Ecto neural progenitor cell (in vitro differentiated cells): ENCODE data around the gene DNAJB11.

Experiments used
- DNase-seq: peaks from one replicate; pipeline ENCODE4 v3.0.0-alpha.2; 2018; ENCODE audit warnings: low spot score

The DNAJB11 gene

DNA sequence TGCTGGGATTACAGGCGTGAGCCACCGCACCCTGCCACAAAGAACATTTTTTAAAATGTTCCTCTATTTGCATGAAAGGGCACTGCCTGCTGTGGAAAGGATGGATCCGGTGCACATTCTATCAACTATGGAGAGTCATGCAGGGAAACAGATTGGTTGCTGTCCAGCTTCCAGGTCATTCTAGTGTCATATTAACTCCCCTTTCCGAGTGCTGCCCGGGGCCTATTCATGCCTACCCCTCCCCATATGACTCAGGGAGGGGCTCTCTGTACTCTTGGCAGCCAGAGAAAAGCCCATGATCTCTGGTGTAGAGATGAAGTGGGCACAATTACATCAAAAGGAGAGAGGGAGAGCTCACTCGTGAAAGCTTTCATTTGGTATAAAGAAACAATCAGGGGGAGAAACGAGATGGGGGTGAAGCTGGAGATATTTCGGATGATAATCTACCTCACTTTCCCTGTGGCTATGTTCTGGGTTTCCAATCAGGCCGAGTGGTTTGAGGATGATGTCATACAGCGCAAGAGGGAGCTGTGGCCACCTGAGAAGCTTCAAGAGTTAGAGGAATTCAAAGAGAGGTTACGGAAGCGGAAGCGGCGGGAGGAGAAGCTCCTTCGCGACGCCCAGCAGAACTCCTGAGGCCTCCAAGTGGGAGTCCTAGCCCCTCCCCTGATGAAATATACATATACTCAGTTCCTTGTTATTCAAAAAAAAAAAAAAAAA is 26.2 kb downstream of the DNAJB11 start:
- no peak for DNase-seq

DNA sequence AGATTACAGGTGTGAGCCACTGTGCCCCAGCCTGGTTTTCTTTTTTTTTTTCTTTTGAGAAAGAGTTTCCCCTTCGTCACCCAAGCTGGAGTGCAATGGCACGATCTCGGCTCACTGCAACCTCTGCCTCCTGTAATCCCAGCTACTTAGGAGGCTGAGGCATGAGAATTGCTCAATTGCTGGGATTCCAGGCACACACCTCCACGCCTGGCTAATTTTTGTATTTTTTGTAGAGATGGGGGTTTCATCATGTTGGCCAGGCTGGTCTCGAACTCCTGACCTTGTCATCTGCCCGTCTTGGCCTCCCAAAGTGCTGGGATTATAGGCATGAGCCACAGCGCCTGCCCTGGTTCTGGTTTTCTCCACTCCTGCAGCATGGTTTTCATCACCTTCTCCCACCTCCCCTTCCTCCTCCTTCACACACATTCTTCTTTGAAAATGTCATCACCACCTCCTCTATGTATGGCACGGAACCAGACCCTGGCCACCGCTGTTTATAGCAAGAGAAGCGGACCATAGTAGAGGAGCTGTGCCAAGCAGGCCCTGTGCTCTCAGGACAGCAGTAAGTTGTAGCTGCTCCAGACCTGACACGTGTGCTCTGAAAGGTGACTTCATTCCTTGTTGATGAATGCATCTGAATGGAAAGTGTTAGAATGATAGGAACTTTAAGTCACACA is 27.7 kb downstream of the DNAJB11 start:
- DNase-seq = no peak

DNA sequence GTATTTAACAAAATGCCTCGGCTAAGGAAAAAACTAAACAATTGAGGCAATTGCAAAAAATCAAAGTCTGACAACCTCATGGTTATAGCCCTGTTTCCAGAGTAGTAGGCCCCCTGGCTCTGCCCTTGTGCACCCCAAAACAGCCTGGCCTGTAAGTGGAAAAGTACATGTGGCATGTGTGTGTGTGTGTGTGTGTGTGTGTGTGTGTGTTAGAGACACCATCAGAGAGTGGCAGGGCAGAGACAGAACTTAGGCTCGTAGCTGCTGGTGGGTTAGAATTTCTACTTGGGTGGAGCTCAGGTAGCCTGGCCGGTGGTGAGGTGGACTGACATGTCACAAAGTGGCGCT is 28.2 kb downstream of the DNAJB11 start:
- no peak for DNase-seq

DNA sequence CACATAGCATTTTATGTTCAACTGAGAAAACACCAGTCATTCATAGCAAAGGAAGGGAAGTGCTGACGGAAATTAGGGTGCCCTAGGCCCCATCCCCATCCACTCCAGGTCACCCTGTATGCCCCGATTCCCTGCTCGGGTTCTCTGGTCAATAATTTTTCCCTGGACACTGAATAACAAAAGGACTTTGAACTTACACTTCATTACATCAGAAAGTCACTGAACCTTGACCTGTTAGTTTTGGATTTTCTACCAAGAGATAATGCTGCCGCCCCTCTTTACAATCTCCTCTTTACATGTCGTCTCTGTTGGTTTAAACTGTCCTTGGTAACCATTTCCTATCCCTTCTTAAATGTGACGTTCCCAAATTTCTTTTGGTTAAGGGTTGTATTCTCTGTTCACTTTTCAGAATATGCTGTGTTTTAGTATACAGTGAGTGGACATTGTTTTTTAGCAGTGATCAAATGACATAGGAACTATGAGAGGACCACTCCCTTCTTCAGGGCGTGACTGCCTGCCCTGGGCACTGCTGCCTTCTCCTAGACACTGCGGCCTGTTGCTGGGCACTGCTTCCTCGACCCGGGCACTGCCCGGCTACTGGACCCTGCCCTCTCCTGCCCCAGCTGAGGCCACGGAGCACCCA is 28.7 kb downstream of the DNAJB11 start:
- no peak for DNase-seq

DNA sequence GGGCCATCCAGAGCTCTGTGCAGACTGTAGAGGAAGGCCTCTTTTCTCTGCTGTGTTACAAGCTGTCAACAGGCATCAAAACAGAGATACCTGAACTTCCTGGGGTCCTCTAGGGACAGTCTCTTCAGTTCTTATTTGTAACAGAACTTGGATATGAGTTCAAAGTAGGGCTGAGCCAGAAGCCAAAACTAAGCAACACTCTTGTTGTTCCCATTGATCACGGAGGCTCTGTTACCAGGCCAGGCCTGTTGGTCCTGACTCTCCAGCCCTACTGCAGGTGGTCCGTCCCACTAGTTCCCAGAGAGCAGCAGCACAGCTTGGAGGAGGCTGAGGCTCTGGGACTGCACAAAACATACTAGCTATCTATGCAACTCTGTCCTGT is 29.3 kb downstream of the DNAJB11 start:
- DNase-seq = no peak

DNA sequence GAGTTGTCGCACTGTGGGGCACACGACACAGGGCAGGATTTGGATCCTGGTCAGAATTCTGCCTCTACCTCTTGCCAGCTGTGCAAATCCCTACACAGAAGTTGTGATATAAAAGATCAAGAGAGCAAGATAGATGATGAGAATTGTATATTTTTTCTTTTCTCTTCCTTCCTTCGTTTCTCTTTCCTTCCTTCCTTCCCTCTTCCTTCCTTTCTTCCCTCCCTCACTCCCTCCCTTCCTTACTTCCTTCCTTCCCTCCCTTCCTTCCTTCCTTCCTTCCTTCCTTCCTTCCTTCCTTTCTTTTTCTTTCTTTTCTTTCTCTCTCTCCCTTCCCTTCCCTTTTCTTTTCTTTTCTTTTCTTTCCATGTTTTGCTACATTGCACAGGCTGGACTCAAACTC is 30.4 kb downstream of the DNAJB11 start:
- no peak for DNase-seq

DNA sequence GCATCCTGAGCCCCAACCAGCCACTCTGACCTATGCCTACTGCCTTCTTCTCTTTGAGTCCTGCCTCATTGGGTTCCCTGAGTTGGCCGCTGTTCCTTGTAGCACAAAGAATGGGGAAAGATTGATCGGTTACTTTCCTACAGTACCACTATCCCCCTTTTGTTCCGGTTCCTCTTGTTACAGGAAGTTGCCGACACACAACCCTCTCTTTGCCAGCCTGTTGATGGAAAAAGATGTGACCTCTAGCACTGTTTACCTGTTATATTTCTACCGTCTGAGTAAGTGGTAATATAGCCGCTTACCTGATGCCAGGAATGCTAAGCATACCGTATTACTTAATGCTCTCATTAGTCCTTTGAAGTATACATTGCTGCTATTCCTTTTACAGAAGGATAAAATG is 32.6 kb downstream of the DNAJB11 start:
- no peak for DNase-seq

DNA sequence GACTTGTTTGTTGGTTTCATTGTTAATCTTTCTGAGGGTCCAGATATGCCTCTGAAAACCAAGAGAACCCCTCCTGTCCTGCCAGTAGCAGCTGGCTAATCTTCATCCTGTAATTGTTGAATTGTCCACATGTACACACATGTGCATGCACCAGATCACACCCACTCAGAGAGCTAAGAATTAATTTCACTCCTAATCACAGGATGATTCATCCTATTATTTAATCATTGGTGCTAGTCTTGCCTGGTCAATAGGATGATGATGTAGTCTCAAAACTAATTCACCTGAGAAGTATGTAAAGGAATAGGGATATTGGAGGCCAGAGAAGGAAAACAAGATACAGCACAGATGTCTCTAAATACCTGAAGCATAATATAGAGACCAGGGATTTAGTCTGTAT is 34.6 kb downstream of the DNAJB11 start:
- no peak for DNase-seq

DNA sequence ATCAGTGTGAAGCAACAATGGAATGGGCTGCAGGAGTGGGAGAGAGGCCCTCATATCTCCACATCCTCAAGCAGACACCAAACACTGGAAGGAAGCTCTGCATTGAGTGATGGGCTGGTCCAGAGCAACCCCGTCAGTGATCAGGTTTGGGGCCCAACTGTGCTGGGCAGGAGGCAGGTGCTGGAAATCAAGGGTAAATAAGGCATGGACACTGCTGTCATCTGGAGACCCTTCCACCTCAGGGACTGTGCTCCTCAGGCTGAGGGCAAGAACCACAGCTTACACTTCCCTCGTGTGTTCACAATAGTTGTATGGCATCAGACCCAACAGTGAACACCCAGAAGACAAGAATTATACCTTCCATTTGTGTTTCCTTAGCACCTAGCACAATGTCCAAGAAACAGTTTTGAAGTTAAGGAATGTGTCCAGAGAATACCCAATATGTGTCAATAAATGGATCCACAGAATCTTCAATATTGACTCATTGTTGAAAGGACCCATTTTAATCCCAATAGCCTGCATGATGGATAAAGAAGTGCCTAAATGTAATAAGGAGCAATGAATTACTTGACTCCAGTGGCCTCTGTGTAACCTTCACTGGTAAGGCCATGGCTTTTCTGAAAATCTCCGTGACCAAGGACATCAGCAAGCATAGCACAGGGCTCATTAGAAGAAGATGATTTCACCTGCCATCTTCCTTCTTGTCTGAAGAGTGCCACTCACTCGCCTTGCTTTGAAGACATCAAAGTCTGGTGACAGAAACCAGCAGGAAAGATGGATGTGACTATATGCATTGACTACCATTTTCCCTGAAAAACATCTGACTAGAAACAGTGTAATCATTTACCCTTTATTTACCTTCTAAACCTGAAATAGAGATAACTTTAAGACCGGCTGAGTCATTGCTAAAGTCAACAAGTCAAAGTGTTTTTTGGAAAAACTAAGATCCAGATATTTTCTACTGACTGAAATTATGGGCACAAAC is 35.3 kb downstream of the DNAJB11 start:
- no peak for DNase-seq

DNA sequence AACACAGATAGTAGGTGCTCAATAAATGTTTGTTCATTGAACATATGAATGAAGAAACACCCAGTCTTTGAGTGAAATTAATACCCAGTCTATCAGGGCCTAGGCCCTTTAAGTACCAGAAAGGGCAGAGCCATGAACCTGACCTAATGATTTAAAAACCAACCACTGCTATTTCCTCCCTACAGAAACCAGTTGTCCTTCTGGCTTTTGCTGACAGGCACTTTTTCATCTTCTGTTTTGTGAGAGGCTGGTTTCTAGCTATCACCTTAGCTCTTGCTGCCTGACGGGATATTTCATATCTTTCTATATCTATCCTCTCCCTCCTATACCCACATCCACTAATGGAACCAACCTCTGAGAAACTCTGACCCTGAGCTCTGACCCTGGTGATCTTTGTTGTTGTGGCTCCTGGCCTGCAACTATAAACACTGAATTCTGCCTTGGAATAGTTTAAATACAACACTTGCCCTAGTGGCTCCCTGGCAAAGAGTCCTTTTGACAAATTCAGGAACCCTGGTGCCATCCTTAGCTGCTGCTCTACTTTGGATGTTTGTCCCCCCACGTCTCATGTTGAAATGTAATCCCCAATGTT is 38.2 kb downstream of the DNAJB11 start:
- no peak for DNase-seq

DNA sequence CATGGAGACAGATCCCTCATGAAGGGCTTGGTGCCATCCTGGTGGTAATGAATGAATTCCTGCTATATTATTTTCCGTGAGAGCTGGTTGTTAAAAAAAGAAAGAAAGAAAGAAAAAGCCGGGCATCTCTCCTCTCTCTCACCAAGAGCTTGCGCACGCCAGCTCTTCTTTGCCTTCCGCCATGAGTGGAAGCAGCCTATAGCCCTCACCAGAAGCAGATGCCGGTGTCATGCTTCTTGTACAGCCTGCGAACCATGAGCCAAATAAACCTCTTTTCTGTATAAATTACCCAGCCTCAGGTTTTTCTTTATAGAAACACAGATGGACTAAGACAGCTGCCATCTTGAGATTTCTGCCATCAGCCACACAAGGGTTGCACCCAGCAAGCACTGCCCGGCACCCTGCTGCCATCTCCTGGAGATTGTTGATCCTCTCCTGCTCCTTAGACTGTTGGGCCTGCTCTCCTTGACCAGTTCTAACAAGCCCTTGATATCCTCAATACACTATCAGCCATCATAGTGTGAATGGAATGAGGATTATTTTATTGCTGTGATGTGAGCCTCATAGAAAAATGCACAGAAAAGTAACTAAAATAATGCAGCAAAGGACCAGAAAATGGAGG is 38.8 kb downstream of the DNAJB11 start:
- DNase-seq = no peak

DNA sequence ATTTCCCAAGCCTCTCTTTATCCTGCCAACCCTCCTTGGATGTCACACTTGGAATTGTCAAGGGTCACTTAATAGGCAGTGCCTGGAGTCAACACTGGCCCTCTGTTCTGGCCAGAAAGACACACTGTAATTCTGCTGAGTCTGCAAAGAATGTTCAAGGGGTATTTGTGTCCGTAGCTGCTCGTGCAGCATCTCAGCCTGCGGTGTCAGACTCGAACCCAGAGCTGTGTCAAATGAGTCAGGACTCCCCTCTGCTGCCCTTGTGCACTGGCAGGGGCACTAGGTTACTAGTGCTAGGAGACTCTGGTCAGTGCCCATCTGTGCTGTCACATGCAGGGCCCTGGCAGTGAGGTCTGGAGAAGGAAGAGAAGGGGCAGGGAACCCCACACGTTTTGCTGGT is 41.5 kb downstream of the DNAJB11 start:
- no peak for DNase-seq

DNA sequence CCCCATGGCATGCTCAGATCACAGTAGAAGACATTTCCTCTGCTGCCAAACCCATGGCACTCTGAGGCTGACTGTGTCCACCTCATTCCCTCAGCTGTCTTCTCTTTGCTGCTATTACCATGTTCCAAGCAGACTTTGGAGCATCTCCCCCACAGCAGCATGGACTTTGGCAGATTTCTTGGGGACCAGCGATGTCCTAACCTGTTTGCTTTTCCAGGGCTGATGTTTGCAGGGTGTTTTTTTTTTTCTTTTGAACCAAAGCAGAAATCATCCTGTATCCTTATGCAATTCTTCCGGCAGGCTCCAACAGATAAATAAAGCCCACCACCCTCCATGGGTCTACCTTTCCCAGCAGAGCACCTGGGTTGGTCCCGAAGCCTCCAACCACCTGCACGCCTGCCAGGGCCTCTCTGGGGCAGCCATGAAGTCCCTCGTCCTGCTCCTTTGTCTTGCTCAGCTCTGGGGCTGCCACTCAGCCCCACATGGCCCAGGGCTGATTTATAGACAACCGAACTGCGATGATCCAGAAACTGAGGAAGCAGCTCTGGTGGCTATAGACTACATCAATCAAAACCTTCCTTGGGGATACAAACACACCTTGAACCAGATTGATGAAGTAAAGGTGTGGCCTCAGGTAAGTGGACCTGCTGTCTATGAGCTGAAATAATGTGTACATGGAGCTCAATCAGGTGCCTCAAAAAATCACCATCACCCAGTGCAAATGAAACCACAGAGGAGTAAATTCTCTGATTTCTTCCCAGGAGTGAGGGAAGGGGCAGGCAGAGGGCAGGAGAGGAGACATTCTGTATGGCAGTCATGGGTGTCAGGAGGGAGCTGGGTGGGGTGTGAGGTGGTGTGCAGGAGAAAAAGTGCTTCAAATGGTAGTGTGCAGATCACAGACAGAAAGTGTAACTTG is 42.5 kb downstream of the DNAJB11 start, which contains the start of gene AHSG:
TSS of gene AHSG (plus strand) at position 340 of the 916 bp plus-strand sequence. CDS start at position 422, 82 bp downstream.
- DNase-seq = no peak

DNA sequence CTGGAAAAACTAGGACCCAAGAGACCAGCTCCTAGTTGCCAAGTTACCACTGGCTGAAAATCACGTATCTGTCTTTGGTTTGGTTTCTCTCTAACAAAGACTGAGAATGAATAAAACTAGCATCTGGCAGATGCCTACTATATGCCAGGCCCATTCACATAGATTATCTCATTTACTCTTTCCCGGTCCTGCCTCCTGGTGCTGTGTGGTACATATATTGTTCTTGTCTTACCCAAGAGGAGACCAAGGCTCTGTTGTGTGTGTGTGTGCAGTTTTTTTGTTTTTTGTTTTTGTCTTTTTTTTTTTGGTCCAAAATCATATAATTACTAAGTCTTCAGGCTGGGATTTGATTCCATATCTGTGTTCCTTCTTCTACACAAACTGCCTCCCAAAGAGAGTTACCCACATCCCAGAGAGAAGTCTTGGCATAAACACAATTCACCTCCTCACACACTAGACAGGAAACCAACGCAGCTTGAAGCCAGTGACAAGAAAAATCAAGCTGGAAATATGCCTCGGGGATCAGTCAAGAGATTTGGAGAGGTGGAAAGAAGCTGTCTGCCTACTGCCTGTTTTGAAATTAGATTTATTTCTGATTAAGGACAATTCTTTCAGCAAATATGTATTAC is 43.2 kb downstream of the DNAJB11 start:
- no peak for DNase-seq

DNA sequence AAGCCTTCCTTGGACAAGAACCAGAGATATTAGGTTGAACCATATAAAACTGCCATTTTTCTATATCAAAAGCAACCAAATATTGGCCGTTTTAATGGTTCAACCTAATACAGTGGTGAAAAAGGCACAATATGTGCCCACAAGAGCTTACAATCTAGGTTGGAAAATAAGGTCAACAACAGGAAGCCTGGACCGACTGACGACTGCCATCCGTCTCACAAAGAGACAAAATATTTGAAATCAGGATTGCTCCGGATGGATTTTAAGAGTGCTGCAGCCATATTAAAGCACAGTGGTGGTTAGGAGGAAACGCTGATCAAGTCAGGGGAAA is 43.7 kb downstream of the DNAJB11 start:
- DNase-seq = no peak

DNA sequence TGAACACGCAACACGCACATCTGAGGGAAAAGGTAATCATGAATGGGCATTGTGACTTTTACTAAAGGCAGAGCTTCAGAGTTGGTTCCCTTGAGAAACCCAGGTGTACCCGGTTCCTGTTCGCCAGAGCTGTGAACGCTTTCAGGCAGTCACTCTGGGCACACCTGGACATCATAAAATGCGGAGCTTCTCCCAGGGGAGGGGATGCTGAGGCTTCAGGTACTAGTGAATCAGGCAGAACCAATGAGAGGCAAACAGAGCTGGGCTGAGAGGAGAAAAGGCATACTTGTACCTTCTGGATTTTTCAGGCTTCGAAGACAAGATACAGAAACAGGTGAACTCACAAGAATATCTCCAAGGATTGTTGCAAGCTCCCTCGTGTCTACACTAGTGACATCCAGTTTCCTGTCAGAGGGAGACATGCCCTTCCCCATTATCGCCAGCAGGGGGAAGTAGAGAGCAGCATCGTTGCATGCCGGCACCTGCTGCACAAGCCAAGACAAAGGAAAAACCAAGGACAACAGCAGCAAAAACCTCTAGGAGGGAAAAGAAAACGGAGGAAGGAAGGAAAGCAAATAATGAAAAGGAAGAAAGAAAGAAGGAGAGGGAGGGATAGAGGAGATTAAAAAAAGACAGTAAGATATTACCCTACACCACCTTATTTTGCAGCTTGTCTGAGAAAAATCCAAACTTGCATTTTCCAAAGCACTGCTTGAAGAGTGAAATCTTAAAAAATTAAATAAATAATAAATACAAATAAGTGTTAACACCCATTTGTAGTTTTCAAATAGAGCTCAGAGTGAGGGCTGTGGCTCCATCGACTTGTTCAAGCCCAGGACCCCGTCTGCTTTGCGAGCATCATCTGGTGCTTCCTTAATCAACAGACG is 44.3 kb downstream of the DNAJB11 start:
- DNase-seq = peak; percentile 85

DNA sequence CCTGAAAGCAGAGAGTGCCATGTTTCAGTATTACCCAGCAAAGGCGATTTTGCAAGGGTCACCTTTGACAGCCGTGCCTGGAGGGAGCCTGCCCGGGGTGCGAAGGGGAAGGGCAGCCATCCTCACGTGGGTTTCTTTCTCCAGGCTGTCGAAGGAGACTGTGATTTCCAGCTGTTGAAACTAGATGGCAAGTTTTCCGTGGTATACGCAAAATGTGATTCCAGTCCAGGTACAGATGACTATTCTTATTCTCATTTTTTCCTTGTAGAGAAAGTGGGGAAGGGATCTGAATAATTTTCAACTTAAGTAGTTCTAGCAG is 45.7 kb downstream of the DNAJB11 start:
- DNase-seq = no peak

DNA sequence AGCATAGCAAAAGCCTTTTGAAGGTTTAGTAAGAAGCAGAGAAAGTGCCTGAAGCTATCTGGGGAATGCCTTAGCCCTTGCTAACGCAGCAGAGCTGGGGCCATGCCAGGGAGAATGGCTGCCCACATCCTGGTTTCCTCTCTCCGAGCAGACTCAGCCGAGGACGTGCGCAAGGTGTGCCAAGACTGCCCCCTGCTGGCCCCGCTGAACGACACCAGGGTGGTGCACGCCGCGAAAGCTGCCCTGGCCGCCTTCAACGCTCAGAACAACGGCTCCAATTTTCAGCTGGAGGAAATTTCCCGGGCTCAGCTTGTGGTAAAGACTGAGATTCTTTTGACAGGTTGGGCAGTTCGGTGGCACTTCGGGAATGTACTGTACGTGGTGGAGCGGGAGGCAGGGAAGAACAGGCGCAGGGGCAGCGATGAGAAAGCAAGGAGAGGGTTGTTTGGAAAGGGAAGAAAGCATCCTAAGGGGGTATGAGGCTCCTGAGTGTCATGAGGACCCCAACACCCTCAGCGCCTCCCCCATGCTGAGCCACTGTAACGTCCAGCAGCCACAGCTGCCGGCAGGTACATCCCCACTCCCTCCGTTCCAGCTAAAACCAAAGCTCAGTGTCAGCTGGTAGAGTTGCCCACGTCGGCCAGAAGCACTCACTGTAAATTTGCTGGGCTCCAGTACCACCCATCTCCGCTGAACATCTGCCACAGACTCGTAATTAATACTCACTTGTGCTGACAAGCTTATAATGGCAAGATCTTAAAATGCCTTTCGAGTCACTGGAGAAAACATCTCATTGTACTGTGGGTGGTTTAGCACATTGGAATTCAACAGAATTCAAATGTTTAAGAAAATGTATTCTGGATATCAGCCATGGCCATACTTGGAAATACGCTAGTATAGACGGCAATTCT is 46.8 kb downstream of the DNAJB11 start:
- peak; percentile 84 for DNase-seq
